B cell (primary cell): ENCODE results near the gene PLA2G1B. TPM values are rescaled to one million over a fixed set of nuclear protein-coding genes. Genes with fewer than 3 reads are reported as not detected.

Experiments
- ATAC-seq: fragments of 200-7000 bp; cut with Tn5 transposase; one replicate; pipeline ENCODE4 v1.10.0; 2021; ENCODE audit warnings: low read depth, mild to moderate bottlenecking, moderate number of reproducible peaks, moderate library complexity
- CTCF ChIA-PET: fragments of 350-600 bp; sonication (Branson Sonifier 250); formaldehyde crosslinking; loops from one replicate; lab custom pipeline; 2021; ENCODE audit warnings: antibody characterized with exemption, inconsistent platforms; lab: Charles Lee
- POLR2A ChIA-PET: fragments of 350-600 bp; sonication (Branson Sonifier 250); formaldehyde crosslinking; loops from one replicate; lab custom pipeline; 2021; ENCODE audit warnings: antibody characterized with exemption; lab: Charles Lee
- DNase-seq: peaks from one replicate; pipeline ENCODE4 v3.0.0; 2013
- H2AFZ ChIP-seq: 2 replicates; pipeline ENCODE4 v1.6.1; 2012; ENCODE audit warnings: mild to moderate bottlenecking, low read depth, low read length; ENCODE audit not compliant: insufficient read depth, poor library complexity, severe bottlenecking
- H3K27ac ChIP-seq, 2 donors: 1 replicate in 1 of 2; 2 replicates in 1 of 2; pipeline ENCODE4 v1.5.1; 2012 to 2013; ENCODE audit warnings: low read length in 2 of 2, mild to moderate bottlenecking in 2 of 2, moderate library complexity in 1 of 2
- H3K27me3 ChIP-seq, 4 experiments: fragments of 200-600 bp in 1 of 4; sonication (generic) in 1 of 4; replicated peaks in 1 of 4; 1 replicate in 2 of 4; 2 replicates in 2 of 4; pipeline versions ENCODE4 v1.6.1 to v1.7.0; 2013 to 2016; ENCODE audit warnings: low read length in 3 of 4, mild to moderate bottlenecking in 2 of 4, mixed read lengths in 1 of 4, moderate library complexity in 1 of 4; ENCODE audit not compliant: insufficient read depth in 4 of 4, control insufficient read depth in 3 of 4; ENCODE audit errors: control extremely low read depth in 1 of 4
- H3K36me3 ChIP-seq, 2 experiments: replicated peaks in 1 of 2; 1 replicate in 1 of 2; 2 replicates in 1 of 2; pipeline versions ENCODE4 v1.6.1 to v1.7.1; 2013; ENCODE audit warnings: low read length in 1 of 2; ENCODE audit not compliant: insufficient read depth in 2 of 2, control insufficient read depth in 1 of 2; ENCODE audit errors: control extremely low read depth in 1 of 2, extremely low read depth in 1 of 2
- H3K4me1 ChIP-seq, 2 donors: fragments of 200-600 bp in 1 of 2; sonication (generic) in 1 of 2; 1 replicate in 1 of 2; 2 replicates in 1 of 2; pipeline versions ENCODE4 v1.5.1 to v1.6.1; 2013 to 2017; ENCODE audit warnings: low read length in 2 of 2; ENCODE audit not compliant: control insufficient read depth in 2 of 2, insufficient read depth in 2 of 2
- H3K4me2 ChIP-seq: replicated peaks from 2 replicates; pipeline ENCODE3; 2012; ENCODE audit warnings: mild to moderate bottlenecking, low read depth, low read length; ENCODE audit not compliant: poor library complexity, severe bottlenecking
- H3K4me3 ChIP-seq, 5 experiments: fragments of 200-600 bp in 1 of 5; sonication (generic) in 1 of 5; 1 replicate in 3 of 5; 2 replicates in 2 of 5; pipeline versions ENCODE4 v1.5.1 to v1.7.0; 2011 to 2016; ENCODE audit warnings: low read length in 4 of 5, mild to moderate bottlenecking in 4 of 5, low read depth in 2 of 5, control low read depth in 1 of 5, moderate library complexity in 1 of 5; ENCODE audit not compliant: insufficient read depth in 1 of 5; ENCODE audit errors: control extremely low read depth in 1 of 5, extremely low read depth in 1 of 5
- H3K79me2 ChIP-seq: fragments of 200-600 bp; sonication (generic); one replicate; pipeline ENCODE4 v1.6.0; 2016; ENCODE audit warnings: low read length; ENCODE audit not compliant: control insufficient read depth, insufficient read depth
- H3K9ac ChIP-seq: fragments of 200-600 bp; sonication (generic); 2 replicates; pipeline ENCODE4 v1.6.1; 2017; ENCODE audit warnings: mild to moderate bottlenecking, low read length, moderate library complexity
- H3K9me3 ChIP-seq, 3 donors: one replicate each; pipeline versions ENCODE4 v1.6.1 to v1.7.1; 2013; ENCODE audit warnings: low read length in 2 of 3; ENCODE audit not compliant: control insufficient read depth in 2 of 3, insufficient read depth in 1 of 3; ENCODE audit errors: control extremely low read depth in 1 of 3
- H4K20me1 ChIP-seq: 2 replicates; pipeline ENCODE4 v1.6.0; 2012; ENCODE audit warnings: mild to moderate bottlenecking, low read length; ENCODE audit not compliant: insufficient read depth, control insufficient read depth, poor library complexity, severe bottlenecking
- H3K27ac Mint-ChIP-seq: one replicate; pipeline ENCODE4 v1.8.0; 2021; ENCODE audit warnings: mixed read lengths
- H3K27me3 Mint-ChIP-seq: one replicate; pipeline ENCODE4 v1.8.0; 2021; ENCODE audit warnings: mixed read lengths
- H3K4me1 Mint-ChIP-seq: one replicate; pipeline ENCODE4 v1.8.0; 2021; ENCODE audit warnings: mixed read lengths
- H3K4me3 Mint-ChIP-seq: one replicate; pipeline ENCODE4 v1.8.0; 2021; ENCODE audit warnings: mixed read lengths
- H3K9me3 Mint-ChIP-seq: one replicate; pipeline ENCODE4 v1.8.0; 2022; ENCODE audit warnings: mixed read lengths; ENCODE audit not compliant: insufficient read depth
- CTCF ChIP-seq: fragments of 200-600 bp; IDR thresholded peaks from one replicate; pipeline ENCODE4 v1.8.0; 2022; ENCODE audit warnings: antibody characterized with exemption, mild to moderate bottlenecking
- EZH2 ChIP-seq: IDR thresholded peaks from 2 replicates; pipeline ENCODE4 v1.6.1; 2012; ENCODE audit warnings: borderline replicate concordance, low read depth, mild to moderate bottlenecking, moderate library complexity, low read length; ENCODE audit not compliant: insufficient read depth, poor library complexity, severe bottlenecking
- WGBS: methylation state at CpG from one replicate; pipeline ENCODE4 v1.1.5; 2013; ENCODE audit warnings: missing lambda C conversion rate; ENCODE audit not compliant: insufficient coverage; 5-methylcytosine and 5-hydroxymethylcytosine counted together
- intact Hi-C: fragments of 100-400 bp; cut with micrococcal nuclease; formaldehyde crosslinking; loops from one replicate; pipeline ENCODE4 v1.10.0; 2022
- polyA minus RNA-seq: library from RNA; depleted of rRNA, polyadenylated mRNA; stranded (reverse); fragments of >200 nt; gene quantifications from 2 replicates; pipeline ENCODE4 v1.2.3, GENCODE V29; 2012
- polyA plus RNA-seq: library from polyadenylated mRNA; depleted of rRNA; stranded (reverse); fragments of >200 nt; gene quantifications from 2 replicates; pipeline ENCODE4 v1.2.3, GENCODE V29; 2012
- total RNA-seq, 2 donors: library from RNA; stranded (reverse); fragments of 120-200 nt in 1 of 2; gene quantifications; 1 replicate in 1 of 2; 2 replicates in 1 of 2; pipeline versions ENCODE4 v1.2.3 to v1.2.4, GENCODE V29; 2013 to 2022

PLA2G1B gene
- not detected in 2 replicates for total RNA-seq
- total RNA-seq (2013): 0.19 TPM
- not detected in 2 replicates for polyA plus RNA-seq
- not detected in 2 replicates for polyA minus RNA-seq

- H3K4me1 ChIP-seq: peaks cover 0 to 9% of the 10 kb centered on the region in 2 donors
- intact Hi-C loops: loop anchor here (5.0 kb wide), 1 partner anchor 320 kb away; no protein-coding TSS in a partner anchor
- peaks cover 0 to 10% (median 2%) of the 10 kb centered on the region in 4 experiments for H3K27me3 ChIP-seq
- H3K4me3 ChIP-seq: no peak within 1 kb of the TSS
- Mint-ChIP-seq H3K27ac (no peak within 1 kb of the TSS), H3K4me1 (peaks cover 7% of the 10 kb centered on the region), H3K9me3 (no peaks in the 10 kb centered on the region), H3K4me3 (no peak within 1 kb of the TSS), H3K27me3 (peaks cover 17% of the 10 kb centered on the region)
- WGBS: 97% methylated on average over 4 of the region's 5 CpGs
- no peaks in the 10 kb centered on the region for H3K9me3 ChIP-seq
- H3K4me2 ChIP-seq: no peak within 1 kb of the TSS
- H3K9ac ChIP-seq: no peak within 1 kb of the TSS
- no peak within 1 kb of the TSS for H2AFZ ChIP-seq
- POLR2A ChIA-PET: interaction anchor here (0.7 kb wide), 1 partner anchor 374 kb away, joined by 3 read pairs; no protein-coding TSS in a partner anchor
- no peaks in the 10 kb centered on the region for H3K79me2 ChIP-seq
- H3K36me3 ChIP-seq: no peaks in the 10 kb centered on the region
- TF ChIP-seq CTCF (no peak), EZH2 (no peak)
- no peaks in the 10 kb centered on the region for H4K20me1 ChIP-seq
- CTCF ChIA-PET: interaction anchor here (1.7 kb wide), 1 partner anchor 25 kb away, joined by 5 read pairs; the partner anchor contains the start of gene SIRT4
- no peak within 1 kb of the TSS for H3K27ac ChIP-seq
- ATAC-seq (no peak), DNase-seq (no peak)
Measured at GRCh38 chr12:120327593-120327992, at the start of gene PLA2G1B. Gene PLA2G1B, minus strand, starts transcription at chr12:120327779. Its CDS starts 26 bp downstream, at chr12:120327753.

- H4K20me1 ChIP-seq: no peaks in the 10 kb centered on the region
- ChIA-PET CTCF (no interaction called here), POLR2A (no interaction called here)
- peaks cover 0 to 32% (median 8%) of the 10 kb centered on the region in 4 experiments for H3K27me3 ChIP-seq
- no peak overlapping the region for H2AFZ ChIP-seq
- Mint-ChIP-seq H3K4me3 (no peak overlapping the region), H3K27ac (no peak overlapping the region), H3K9me3 (no peaks in the 10 kb centered on the region), H3K27me3 (peaks cover 56% of the 10 kb centered on the region), H3K4me1 (peaks cover 2% of the 10 kb centered on the region)
- H3K9me3 ChIP-seq: no peaks in the 10 kb centered on the region
- H3K4me2 ChIP-seq: no peak overlapping the region
- no peak overlapping the region for H3K27ac ChIP-seq
- no peaks in the 10 kb centered on the region for H3K79me2 ChIP-seq
- intact Hi-C loops: no loop called here
- H3K4me1 ChIP-seq: no peaks in the 10 kb centered on the region
- TF ChIP-seq CTCF: no peak
- no peak for TF ChIP-seq EZH2
- 28% methylated on average over 2 of the region's 5 CpGs for WGBS
- no peaks in the 10 kb centered on the region for H3K36me3 ChIP-seq
- no peak overlapping the region for H3K9ac ChIP-seq
- DNase-seq: no peak
- ATAC-seq: no peak
- H3K4me3 ChIP-seq: no peak overlapping the region
Measured at GRCh38 chr12:120376934-120377572, 49.5 kb upstream of the PLA2G1B start.
